ENCODE measurements around the gene METTL23. TPM values are rescaled to one million over a fixed set of nuclear protein-coding genes. Genes with fewer than 3 reads are reported as not detected.

The METTL23 gene
- 10 to 100 TPM; 13.9 to 30.0 TPM for total RNA-seq

DNA sequence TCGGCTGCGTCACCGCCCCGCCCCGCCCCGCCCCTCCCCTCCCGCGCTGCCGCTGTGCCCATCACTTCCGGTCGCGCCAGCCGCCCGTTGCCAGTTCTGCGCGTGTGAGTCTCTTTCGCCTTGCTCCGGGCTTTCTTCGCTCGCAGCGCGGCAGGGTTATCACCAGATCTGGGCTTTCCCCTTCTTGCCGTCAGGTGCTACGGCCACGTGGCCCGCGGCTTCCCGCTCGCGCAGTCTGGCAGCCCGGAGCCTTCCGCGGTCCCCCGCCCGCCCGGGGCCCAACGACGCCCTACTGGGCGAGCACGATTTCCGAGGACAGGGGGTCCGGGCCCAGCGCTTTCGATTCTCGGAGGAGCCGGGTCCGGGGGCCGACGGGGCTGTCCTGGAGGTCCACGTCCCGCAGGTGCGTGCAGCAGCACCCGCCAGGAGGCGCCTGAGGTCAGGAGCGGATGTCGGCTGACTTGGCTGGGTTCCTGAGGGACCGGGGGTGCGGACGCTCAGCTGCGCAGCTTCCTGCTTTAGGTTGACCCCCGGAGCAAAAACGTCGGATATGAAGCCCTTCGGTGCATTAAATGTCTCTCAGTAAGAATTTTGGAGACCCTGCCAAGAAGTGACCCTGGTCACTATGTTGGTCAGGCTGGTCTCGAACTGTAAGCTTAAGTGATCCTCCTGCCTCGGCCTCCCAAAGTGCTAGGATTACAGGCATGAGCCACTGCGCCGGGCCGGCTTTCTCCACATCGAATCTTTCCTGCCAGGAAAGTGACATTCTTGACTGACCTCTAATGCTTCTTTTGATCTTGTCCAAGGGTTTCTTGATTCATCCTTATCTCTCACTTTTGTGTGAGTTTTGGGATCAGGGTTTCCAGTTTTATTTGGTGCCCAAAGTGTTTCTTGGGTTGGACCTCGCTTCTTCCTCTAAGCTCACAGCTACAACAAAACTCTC is at the start of gene METTL23:
METTL23 (plus strand) TSS at position 64 of the 943 bp plus-strand sequence. CDS start 2,872 bp downstream, outside the sequence.
- ATAC-seq = peak; percentile 50 to 79
- Mint-ChIP-seq H3K27ac (peak within 1 kb of the TSS; percentile 97 to 99), H3K9me3 (no peaks in the 10 kb centered on the region), H3K36me3 (peaks cover 26 to 48% of the 10 kb centered on the region in 2 donors)
- peak; percentile 83 to 93 for DNase-seq (ENCODE audit: low spot score in 2 of 2)

DNA sequence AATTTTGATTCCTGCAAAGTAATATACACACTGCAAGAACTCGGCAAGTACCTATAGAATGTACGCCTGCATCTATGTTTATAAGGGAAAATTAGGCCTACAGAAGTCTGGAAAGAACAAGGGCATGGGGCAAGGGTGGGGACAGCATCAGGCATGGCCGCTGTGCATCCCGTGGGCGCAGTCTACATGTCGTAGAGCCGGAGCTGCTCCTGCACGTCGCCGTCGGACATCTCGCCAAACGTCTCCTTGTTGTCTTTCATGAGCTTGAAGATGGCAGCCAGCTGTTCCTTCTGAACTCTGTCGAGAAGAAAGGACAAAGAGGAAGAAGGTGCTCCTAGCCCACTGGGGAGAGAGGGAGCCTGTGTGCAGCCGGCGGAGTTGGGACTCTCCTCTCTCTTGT is 49.2 kb upstream of the METTL23 start:
- Mint-ChIP-seq H3K9me3 (no peaks in the 10 kb centered on the region), H3K27ac (no peak overlapping the region), H3K36me3 (no peaks in the 10 kb centered on the region)
- no peak for DNase-seq (ENCODE audit: low spot score in 2 of 2)
- ATAC-seq = no peak

- peak; percentile 23 to 47 for ATAC-seq
- Mint-ChIP-seq H3K36me3 (no peaks in the 10 kb centered on the region), H3K27ac (no peak overlapping the region), H3K9me3 (no peaks in the 10 kb centered on the region)
- no peak for DNase-seq (ENCODE audit: low spot score in 2 of 2)
These were observed 48.3 kb upstream of the METTL23 start for GRCh38 chr17:76678330-76678729.

DNA sequence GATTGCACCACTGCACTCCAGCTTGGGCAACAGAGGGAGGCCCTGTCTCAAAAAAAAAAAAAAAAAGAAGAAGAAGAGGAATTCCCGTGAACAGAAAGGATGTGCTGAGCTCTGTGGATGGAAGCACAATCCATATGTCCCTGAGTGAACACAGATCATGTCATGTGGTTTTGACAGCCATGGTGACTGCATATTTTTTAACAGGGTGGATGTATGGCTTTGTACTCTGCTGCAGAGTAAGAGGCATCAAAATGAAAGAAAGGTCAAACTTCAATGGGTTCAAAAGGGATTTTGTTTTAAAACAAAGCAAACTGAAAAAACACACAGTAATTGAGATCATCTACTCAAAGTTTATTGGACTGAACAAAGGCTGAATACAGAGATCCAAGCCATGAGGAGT is 47.4 kb upstream of the METTL23 start:
- no peak for DNase-seq (ENCODE audit: low spot score in 2 of 2)
- ATAC-seq = no peak
- H3K27ac Mint-ChIP-seq = no peak overlapping the region
- no peaks in the 10 kb centered on the region for H3K9me3 Mint-ChIP-seq
- no peaks in the 10 kb centered on the region for H3K36me3 Mint-ChIP-seq

- Mint-ChIP-seq H3K27ac (no peak overlapping the region), H3K9me3 (no peaks in the 10 kb centered on the region)
- ATAC-seq = peak; percentile 62 to 85
These were observed 45.2 kb upstream of the METTL23 start for GRCh38 chr17:76681222-76682137.

GRCh38 chr17:76682296-76682695 is 44.3 kb upstream of the METTL23 start:
- Mint-ChIP-seq H3K9me3 (no peaks in the 10 kb centered on the region), H3K36me3 (no peaks in the 10 kb centered on the region), H3K27ac (no peak overlapping the region)
- no peak for ATAC-seq
- DNase-seq (ENCODE audit: low spot score in 2 of 2) = no peak

More at GRCh38 chr17:76681222-76682137, 45.2 kb upstream of the METTL23 start:
- H3K36me3 Mint-ChIP-seq = no peaks in the 10 kb centered on the region
- DNase-seq (ENCODE audit: low spot score in 2 of 2) = peak in 1 of 2 donors; percentile 76

- DNase-seq (ENCODE audit: low spot score in 2 of 2) (no peak), ATAC-seq (no peak)
- H3K36me3 Mint-ChIP-seq = no peaks in the 10 kb centered on the region
- no peaks in the 10 kb centered on the region for H3K9me3 Mint-ChIP-seq
- H3K27ac Mint-ChIP-seq = peak overlapping the region in 1 of 2 donors; percentile 51
These were observed 43.5 kb upstream of the METTL23 start for GRCh38 chr17:76683011-76683755.

GRCh38 chr17:76683921-76684745 is 42.5 kb upstream of the METTL23 start:
- DNase-seq (ENCODE audit: low spot score in 2 of 2) = no peak
- no peaks in the 10 kb centered on the region for H3K36me3 Mint-ChIP-seq
- H3K9me3 Mint-ChIP-seq = no peaks in the 10 kb centered on the region
- no peak for ATAC-seq
- peak overlapping the region in 1 of 2 donors; percentile 51 for H3K27ac Mint-ChIP-seq

GRCh38 chr17:76684756-76685155 is 41.9 kb upstream of the METTL23 start:
- ATAC-seq = no peak
- no peak for DNase-seq (ENCODE audit: low spot score in 2 of 2)
- H3K27ac Mint-ChIP-seq = no peak overlapping the region
- H3K36me3 Mint-ChIP-seq = no peaks in the 10 kb centered on the region
- H3K9me3 Mint-ChIP-seq = no peaks in the 10 kb centered on the region

- ATAC-seq (no peak), DNase-seq (ENCODE audit: low spot score in 2 of 2) (no peak)
- no peak overlapping the region for H3K27ac Mint-ChIP-seq
- no peaks in the 10 kb centered on the region for H3K36me3 Mint-ChIP-seq
- H3K9me3 Mint-ChIP-seq = no peaks in the 10 kb centered on the region
These were observed 41.3 kb upstream of the METTL23 start for GRCh38 chr17:76685366-76685765.

DNA sequence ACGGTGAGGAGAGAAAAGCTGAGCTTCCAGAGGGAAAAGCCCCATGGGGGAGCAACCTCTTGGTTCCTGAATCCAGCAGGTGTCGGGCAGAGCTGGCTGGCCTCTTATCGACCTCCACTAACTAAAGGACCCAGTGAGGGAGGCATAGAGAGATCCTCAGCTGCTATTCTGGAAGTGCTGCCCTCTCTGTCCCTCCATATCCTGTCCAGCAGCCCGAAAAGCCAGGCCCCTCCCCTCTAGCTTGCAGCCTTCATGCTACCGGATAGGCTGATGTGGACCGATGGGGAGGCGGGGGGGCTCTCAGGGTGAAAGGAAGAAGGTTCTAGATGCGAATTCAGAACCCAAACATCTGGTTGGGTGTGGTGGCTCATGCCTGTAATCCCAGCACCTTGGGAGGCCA is 40.8 kb upstream of the METTL23 start:
- H3K9me3 Mint-ChIP-seq = no peaks in the 10 kb centered on the region

DNA sequence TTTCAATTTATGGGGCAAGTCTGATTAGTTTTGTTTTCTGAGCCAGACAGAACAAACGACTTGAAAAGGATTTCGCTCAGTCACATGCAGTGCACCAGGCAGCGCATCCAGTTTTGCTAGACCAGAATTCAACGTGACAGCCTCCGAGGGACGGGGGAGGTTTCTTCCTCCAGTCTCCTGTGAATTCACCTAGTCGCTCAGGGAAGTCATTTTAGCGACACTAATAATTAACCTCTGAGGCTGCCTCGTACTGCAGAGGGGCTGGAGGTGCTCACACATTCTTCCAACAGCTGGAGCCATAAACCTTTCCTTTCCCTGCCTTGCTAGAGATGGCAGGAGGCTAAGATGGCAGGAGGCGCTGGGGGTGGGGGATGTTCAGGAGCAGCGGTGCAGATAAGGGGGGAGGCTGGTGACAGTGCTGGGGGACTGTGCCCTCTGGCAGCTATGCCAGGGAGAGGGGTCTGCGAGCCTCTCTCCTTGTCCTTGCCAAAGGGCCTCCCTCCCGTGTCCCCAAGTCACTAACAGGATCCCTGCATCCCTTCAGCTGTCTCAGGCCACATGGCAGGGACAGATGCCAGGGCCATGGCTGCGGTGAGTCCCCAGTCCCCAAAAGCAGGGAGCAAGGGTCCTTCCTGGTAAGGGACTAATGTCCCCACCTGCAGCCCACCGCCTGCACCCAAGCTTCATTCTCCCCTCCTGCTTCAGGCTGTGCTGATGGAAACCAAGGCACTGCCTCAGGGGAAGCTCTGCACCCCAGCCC is 39.9 kb upstream of the METTL23 start:
- DNase-seq (ENCODE audit: low spot score in 2 of 2) (no peak), ATAC-seq (no peak)
- Mint-ChIP-seq H3K36me3 (no peaks in the 10 kb centered on the region), H3K9me3 (no peaks in the 10 kb centered on the region), H3K27ac (no peak overlapping the region)

More for the DNA sequence above, 40.8 kb upstream of the METTL23 start:
- Mint-ChIP-seq H3K27ac (no peak overlapping the region), H3K36me3 (no peaks in the 10 kb centered on the region)
- no peak for DNase-seq (ENCODE audit: low spot score in 2 of 2)
- ATAC-seq = no peak

GRCh38 chr17:76687298-76688164 is 39.1 kb upstream of the METTL23 start:
- Mint-ChIP-seq H3K27ac (no peak overlapping the region), H3K36me3 (no peaks in the 10 kb centered on the region), H3K9me3 (no peaks in the 10 kb centered on the region)
- no peak for DNase-seq (ENCODE audit: low spot score in 2 of 2)
- no peak for ATAC-seq

DNA sequence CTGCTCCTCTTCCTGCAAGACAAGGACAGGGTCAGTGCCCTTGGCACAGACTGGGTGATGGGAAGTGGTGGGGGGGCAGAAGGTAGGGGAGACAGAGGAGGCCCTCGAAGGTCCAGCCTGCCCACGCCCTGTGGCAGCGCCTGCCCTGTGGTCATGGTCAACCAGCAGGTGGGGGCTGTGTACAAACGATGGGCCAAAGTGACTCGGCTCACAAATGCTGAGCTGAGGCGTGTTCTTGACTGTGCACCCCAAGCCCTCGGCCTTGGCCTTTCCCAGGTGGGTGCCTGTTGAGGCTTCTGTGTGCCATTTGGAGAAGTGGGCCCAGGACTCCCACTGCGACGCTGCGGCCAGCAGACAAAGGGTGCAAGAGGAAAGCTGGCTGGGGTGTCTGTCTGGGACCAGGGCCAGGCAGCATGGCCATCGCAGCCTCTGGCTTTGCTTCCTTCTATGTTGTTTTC is 38.4 kb upstream of the METTL23 start:
- Mint-ChIP-seq H3K27ac (no peak overlapping the region), H3K36me3 (no peaks in the 10 kb centered on the region), H3K9me3 (no peaks in the 10 kb centered on the region)
- DNase-seq (ENCODE audit: low spot score in 2 of 2) = no peak
- ATAC-seq = no peak

Data from activated naive CD4-positive, alpha-beta T cell treated with anti-CD3 and anti-CD28 coated beads, Interleukin-2, amount 50 U/mL, for 72 hours (primary cell).